Smooth muscle cell (in vitro differentiated cells): ENCODE data around the gene ILKAP. TPM values are rescaled to one million over a fixed set of nuclear protein-coding genes. Genes with fewer than 3 reads are reported as not detected.
A peak's percentile ranks its signal among the peaks of the same experiment; 100 is the strongest.

ENCODE experiments used
- DNase-seq: peaks from one replicate; lab custom pipeline; 2025; ENCODE audit not compliant: unreplicated experiment; lab: John Stamatoyannopoulos, UW
- H2AFZ ChIP-seq: fragments of 200-600 bp; sonication (generic); 2 replicates; pipeline ENCODE4 v1.6.0; 2016; ENCODE audit warnings: antibody characterized with exemption, low read depth, mild to moderate bottlenecking
- H3F3A ChIP-seq: fragments of 200-600 bp; sonication (generic); 2 replicates; pipeline ENCODE4 v1.6.0; 2017; ENCODE audit warnings: antibody characterized with exemption, low read depth
- H3K27ac ChIP-seq: fragments of 200-600 bp; sonication (generic); 2 replicates; pipeline ENCODE4 v1.5.1; 2016; ENCODE audit warnings: low read depth, mild to moderate bottlenecking
- H3K27me3 ChIP-seq: fragments of 200-600 bp; sonication (generic); 2 replicates; pipeline ENCODE4 v1.6.1; 2016; ENCODE audit warnings: low read depth, mild to moderate bottlenecking
- H3K36me3 ChIP-seq: fragments of 200-600 bp; sonication (generic); 2 replicates; pipeline ENCODE4 v1.5.1; 2016; ENCODE audit warnings: low read depth
- H3K4me1 ChIP-seq: fragments of 200-600 bp; sonication (generic); 2 replicates; pipeline ENCODE4 v1.5.1; 2016; ENCODE audit warnings: low read depth
- H3K4me2 ChIP-seq: fragments of 200-600 bp; sonication (generic); 2 replicates; pipeline ENCODE4 v1.6.0; 2016; ENCODE audit warnings: mild to moderate bottlenecking
- H3K4me3 ChIP-seq: fragments of 200-600 bp; sonication (generic); 2 replicates; pipeline ENCODE4 v1.5.1; 2016; ENCODE audit warnings: mild to moderate bottlenecking
- H3K79me2 ChIP-seq: fragments of 200-600 bp; sonication (generic); 2 replicates; pipeline ENCODE4 v1.6.0; 2016; ENCODE audit warnings: low read depth, mild to moderate bottlenecking
- H3K9ac ChIP-seq: fragments of 200-600 bp; sonication (generic); 2 replicates; pipeline ENCODE4 v1.6.0; 2016; ENCODE audit warnings: low read depth
- H3K9me3 ChIP-seq: fragments of 200-600 bp; sonication (generic); replicated peaks from 2 replicates; pipeline ENCODE4 v1.5.1; 2016; ENCODE audit warnings: low read depth
- H4K20me1 ChIP-seq: fragments of 200-600 bp; sonication (generic); 2 replicates; pipeline ENCODE4 v1.6.0; 2016; ENCODE audit warnings: low read depth
- CTCF ChIP-seq: fragments of 200-600 bp; sonication (generic); IDR thresholded peaks from 2 replicates; pipeline ENCODE4 v1.5.1; 2017; ENCODE audit warnings: borderline replicate concordance, mild to moderate bottlenecking, antibody characterized with exemption; ENCODE audit not compliant: insufficient read depth, poor library complexity, severe bottlenecking
- WGBS: methylation state at CpG from one replicate; pipeline ENCODE4 v1.1.7; 2016; ENCODE audit warnings: low lambda C conversion rate; 5-methylcytosine and 5-hydroxymethylcytosine counted together
- polyA plus RNA-seq: library from polyadenylated mRNA; unstranded; fragments of >200 nt; fragmentation: Nextera tagmentation; extraction: Ambion mirVana; gene quantifications from 2 replicates; pipeline ENCODE4 v1.2.1, GENCODE V29; 2016
- total RNA-seq: library from RNA; depleted of rRNA; stranded (reverse); fragments of >200 nt; gene quantifications from 2 replicates; pipeline ENCODE4 v1.2.3, GENCODE V29; 2014

ILKAP gene
- total and polyA plus RNA-seq, 2 experiments from 2014 or later: 12.0 to 21.9 TPM

DNA sequence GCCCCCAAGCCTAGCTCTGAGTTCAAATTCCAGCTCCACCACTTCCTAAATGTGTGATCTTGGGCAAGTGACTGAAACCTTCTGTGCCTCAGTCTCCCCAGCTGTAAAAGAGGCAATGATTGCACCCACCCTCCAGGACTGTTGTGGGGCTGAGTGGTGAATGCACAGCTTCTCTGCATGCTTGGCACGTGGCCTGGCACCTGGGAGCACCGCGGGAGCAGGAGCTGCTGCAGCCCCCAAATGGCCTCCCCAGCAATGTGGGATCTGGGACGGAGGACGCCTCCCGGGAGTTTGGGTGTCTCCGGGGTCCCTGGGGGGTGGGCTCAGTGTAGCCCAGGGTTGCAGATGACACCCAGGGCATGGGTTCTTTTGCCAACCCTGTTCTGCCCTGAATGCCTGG, 63.5 kb downstream of the ILKAP start:
- no peak overlapping the region for H3K27ac ChIP-seq
- no peaks in the 10 kb centered on the region for H3K27me3 ChIP-seq
- H3F3A ChIP-seq: no peaks in the 10 kb centered on the region
- no peak overlapping the region for H3K4me2 ChIP-seq
- no peaks in the 10 kb centered on the region for H3K36me3 ChIP-seq
- H4K20me1 ChIP-seq: no peaks in the 10 kb centered on the region
- 92% methylated on average over 7 of the region's 7 CpGs for WGBS
- no peak overlapping the region for H3K4me3 ChIP-seq
- no peaks in the 10 kb centered on the region for H3K9me3 ChIP-seq
- H3K9ac ChIP-seq: no peak overlapping the region
- H2AFZ ChIP-seq: no peak overlapping the region
- DNase-seq: no peak
- TF ChIP-seq CTCF: no peak
- H3K4me1 ChIP-seq: peaks cover 5% of the 10 kb centered on the region
- H3K79me2 ChIP-seq: no peaks in the 10 kb centered on the region

GRCh38 chr2:238139196-238140039, 64.1 kb downstream of the ILKAP start:
- H3K4me2 ChIP-seq: no peak overlapping the region
- 67% methylated on average over 56 of the region's 56 CpGs for WGBS
- H3K79me2 ChIP-seq: no peaks in the 10 kb centered on the region
- TF ChIP-seq CTCF: peak; percentile 66
- no peaks in the 10 kb centered on the region for H3K36me3 ChIP-seq
- H2AFZ ChIP-seq: no peak overlapping the region
- DNase-seq: no peak
- no peaks in the 10 kb centered on the region for H4K20me1 ChIP-seq
- no peak overlapping the region for H3K4me3 ChIP-seq
- H3K27ac ChIP-seq: no peak overlapping the region
- H3K4me1 ChIP-seq: peaks cover 5% of the 10 kb centered on the region
- H3K27me3 ChIP-seq: no peaks in the 10 kb centered on the region
- H3K9ac ChIP-seq: no peak overlapping the region
- H3K9me3 ChIP-seq: no peaks in the 10 kb centered on the region
- H3F3A ChIP-seq: no peaks in the 10 kb centered on the region

- no peak within 1 kb of the TSS for H3K4me2 ChIP-seq
- H3K79me2 ChIP-seq: no peaks in the 10 kb centered on the region
- H3K9me3 ChIP-seq: no peaks in the 10 kb centered on the region
- peaks cover 5% of the 10 kb centered on the region for H3K4me1 ChIP-seq
- 70% methylated on average over 22 of the region's 22 CpGs for WGBS
- H4K20me1 ChIP-seq: no peaks in the 10 kb centered on the region
- no peaks in the 10 kb centered on the region for H3K36me3 ChIP-seq
- H2AFZ ChIP-seq: no peak within 1 kb of the TSS
- H3K9ac ChIP-seq: no peak within 1 kb of the TSS
- H3F3A ChIP-seq: no peaks in the 10 kb centered on the region
- no peak within 1 kb of the TSS for H3K4me3 ChIP-seq
- no peaks in the 10 kb centered on the region for H3K27me3 ChIP-seq
- no peak for TF ChIP-seq CTCF
- H3K27ac ChIP-seq: no peak within 1 kb of the TSS
- DNase-seq: no peak
Observed at GRCh38 chr2:238138331-238139195, 64.9 kb downstream of the ILKAP start, which contains the start of gene KLHL30. KLHL30 (plus strand) TSS chr2:238138668; CDS start chr2:238140755, 2,087 bp downstream.
